DMS114 treated with DMSO at 0.1 percent for 48 hours (cell line): ENCODE data around the gene KRTAP9-6.
"Not testable (repeated sequence)": the region's sequence is repeated elsewhere in the genome, so short reads cannot be mapped to it uniquely, and the experiment has no call there.

Experiments
- DNase-seq: peaks from one replicate; lab custom pipeline; 2025; ENCODE audit not compliant: unreplicated experiment; lab: John Stamatoyannopoulos, UW

KRTAP9-6 gene

GRCh38 chr17:41271323-41271722 lies 6.1 kb downstream of the KRTAP9-6 start:
- not testable (repeated sequence) for DNase-seq

- DNase-seq = no peak
Observed at GRCh38 chr17:41271858-41272257, 6.7 kb downstream of the KRTAP9-6 start.

- not testable (repeated sequence) for DNase-seq
Observed at GRCh38 chr17:41275648-41276190, 10.5 kb downstream of the KRTAP9-6 start, which contains the start of gene KRTAP9-7. KRTAP9-7 (plus strand) TSS chr17:41275698; CDS start chr17:41275698, 0 bp downstream.

- DNase-seq = no peak
Observed at GRCh38 chr17:41278176-41278955, 13.2 kb downstream of the KRTAP9-6 start.

GRCh38 chr17:41284043-41284442 lies 18.9 kb downstream of the KRTAP9-6 start:
- no peak for DNase-seq

GRCh38 chr17:41284546-41284945 lies 19.4 kb downstream of the KRTAP9-6 start:
- DNase-seq = no peak

- no peak for DNase-seq
Observed at GRCh38 chr17:41287050-41287449, 21.9 kb downstream of the KRTAP9-6 start.

GRCh38 chr17:41294016-41294415 lies 28.8 kb downstream of the KRTAP9-6 start:
- DNase-seq = no peak

- DNase-seq = no peak
Observed at GRCh38 chr17:41296846-41297245, 31.7 kb downstream of the KRTAP9-6 start.

- no peak for DNase-seq
Observed at GRCh38 chr17:41298458-41299135, 33.4 kb downstream of the KRTAP9-6 start.

- no peak for DNase-seq
Observed at GRCh38 chr17:41301204-41301790, 36.1 kb downstream of the KRTAP9-6 start.

- no peak for DNase-seq
Observed at GRCh38 chr17:41301916-41302901, 37.0 kb downstream of the KRTAP9-6 start, which contains the start of gene KRTAP29-1. KRTAP29-1 (minus strand) TSS chr17:41302851; CDS start chr17:41302851, 0 bp downstream.

- DNase-seq = no peak
Observed at GRCh38 chr17:41302981-41303380, 37.8 kb downstream of the KRTAP9-6 start.

GRCh38 chr17:41304091-41304490 lies 38.9 kb downstream of the KRTAP9-6 start:
- DNase-seq = no peak

- no peak for DNase-seq
Observed at GRCh38 chr17:41307647-41308046, 42.5 kb downstream of the KRTAP9-6 start.

GRCh38 chr17:41308251-41308917 lies 43.2 kb downstream of the KRTAP9-6 start:
- no peak for DNase-seq

GRCh38 chr17:41308918-41309359 lies 43.8 kb downstream of the KRTAP9-6 start, which contains the start of gene KRTAP16-1:
KRTAP16-1 (minus strand) TSS chr17:41309309; CDS start chr17:41309253, 56 bp downstream.
- DNase-seq = no peak

- DNase-seq = no peak
Observed at GRCh38 chr17:41311111-41311510, 45.9 kb downstream of the KRTAP9-6 start.

- DNase-seq = no peak
Observed at GRCh38 chr17:41315204-41315794, 50.1 kb downstream of the KRTAP9-6 start, which contains the start of gene KRTAP17-1. KRTAP17-1 (minus strand) TSS chr17:41315710; CDS start chr17:41315650, 60 bp downstream.
